GM23248 (cell line): ENCODE measurements around the gene SULT4A1.

ENCODE experiments used
- EZH2 ChIP-seq: fragments of 200-600 bp; sonication (generic); IDR thresholded peaks from 2 replicates; pipeline ENCODE4 v1.6.1; 2018; ENCODE audit warnings: antibody characterized with exemption, mild to moderate bottlenecking; ENCODE audit not compliant: insufficient read depth, poor library complexity, severe bottlenecking
- EZH2phosphoT487 ChIP-seq: fragments of 200-600 bp; sonication (generic); IDR thresholded peaks from 2 replicates; pipeline ENCODE4 v1.6.1; 2018; ENCODE audit warnings: antibody characterized with exemption, moderate library complexity, mild to moderate bottlenecking, low read depth; ENCODE audit not compliant: insufficient read depth

- TF ChIP-seq EZH2 (no peak), EZH2phosphoT487 (no peak)
Observed at GRCh38 chr22:43883719-43884415, 21.6 kb upstream of the SULT4A1 start.
